HG03175 (cell line): ENCODE data around the gene CYP24A1.

Source experiments
- ATAC-seq: cut with Tn5 transposase; IDR thresholded peaks from one replicate; pipeline ENCODE4 v1.9.1; 2021; ENCODE audit warnings: mild to moderate bottlenecking, moderate library complexity; ENCODE audit not compliant: unreplicated experiment

CYP24A1 gene

DNA sequence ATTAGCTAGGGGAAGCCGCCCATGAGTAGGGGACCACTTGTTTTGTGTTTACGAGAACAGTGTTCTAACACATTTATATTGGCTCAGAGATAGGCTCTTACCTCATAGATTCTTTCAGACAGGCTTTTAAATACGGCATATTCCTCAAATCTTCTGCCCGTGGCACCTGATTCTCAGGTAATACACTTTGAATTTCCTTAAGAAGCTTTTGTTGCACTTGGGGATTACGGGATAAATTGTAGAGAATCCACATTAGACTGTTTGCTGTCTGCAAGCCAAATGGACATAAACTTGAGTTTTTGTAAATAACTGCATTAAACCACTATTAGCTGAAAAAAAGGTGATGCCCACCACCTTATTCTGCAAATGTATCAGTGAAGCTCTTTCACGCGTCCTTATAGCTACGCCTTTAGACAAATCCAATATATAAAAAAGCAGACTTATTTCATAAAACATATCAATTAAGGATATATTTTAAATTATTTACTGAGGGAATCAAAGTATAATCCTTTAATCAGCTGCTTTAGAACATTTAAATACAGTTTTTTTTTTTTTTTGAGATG is 14.8 kb downstream of the CYP24A1 start:
- no peak for ATAC-seq

DNA sequence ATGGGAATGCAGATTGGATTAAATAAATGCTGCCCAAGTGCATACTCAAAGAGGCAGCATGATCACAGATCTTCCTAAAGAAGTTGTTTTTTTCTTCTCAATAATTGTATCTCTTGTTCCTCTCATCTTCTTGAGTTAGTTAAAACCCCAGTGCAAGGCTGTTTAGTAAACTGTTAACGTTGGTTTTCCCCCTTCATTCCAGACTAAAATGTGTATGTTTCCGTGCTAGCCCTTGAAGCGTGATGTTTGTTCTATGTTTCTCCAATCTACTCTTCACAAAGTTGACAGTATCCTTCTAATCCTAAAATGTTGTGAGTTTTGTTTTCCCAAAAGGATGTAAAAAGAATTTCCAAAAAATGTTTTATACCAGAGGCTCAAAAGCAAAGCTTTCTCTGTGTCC is 15.6 kb downstream of the CYP24A1 start:
- no peak for ATAC-seq

DNA sequence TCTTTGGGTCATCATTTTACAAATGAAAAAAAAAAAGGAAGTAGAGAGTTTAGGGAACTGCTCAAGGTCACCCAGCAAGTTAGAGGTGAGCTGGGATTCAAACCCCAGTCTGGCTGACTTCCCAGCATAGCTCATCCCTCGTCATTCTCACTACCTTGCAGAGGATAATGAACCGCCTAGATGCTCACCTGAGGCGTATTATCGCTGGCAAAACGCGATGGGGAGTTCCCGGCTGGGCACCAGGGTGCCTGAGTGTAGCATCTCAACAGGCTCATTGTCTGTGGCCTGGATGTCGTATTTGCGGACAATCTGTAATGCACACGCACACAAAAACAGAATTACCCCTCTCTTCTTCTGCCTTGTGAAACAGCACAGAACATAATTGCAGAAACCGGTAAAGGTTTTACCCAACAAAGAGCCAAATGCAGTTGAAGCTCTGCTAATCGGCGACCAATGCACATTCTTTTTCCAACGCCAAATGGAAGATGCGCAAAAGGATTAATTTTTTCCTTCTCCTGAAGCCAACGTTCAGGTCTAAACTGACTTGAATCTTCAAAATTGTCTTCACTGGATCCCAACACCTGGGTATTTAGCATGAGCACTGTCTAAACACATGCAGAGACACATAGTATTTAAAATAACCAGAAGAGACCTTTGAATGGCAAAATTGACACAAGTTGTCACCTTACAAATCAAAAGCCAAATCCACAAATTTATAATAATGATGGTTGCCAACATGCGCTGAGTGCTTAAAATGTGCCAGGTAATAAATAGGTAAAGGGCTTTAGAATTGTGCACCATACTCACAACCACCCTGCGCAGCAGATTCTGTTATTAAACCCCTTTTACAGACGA is 16.6 kb downstream of the CYP24A1 start:
- ATAC-seq, result no peak

DNA sequence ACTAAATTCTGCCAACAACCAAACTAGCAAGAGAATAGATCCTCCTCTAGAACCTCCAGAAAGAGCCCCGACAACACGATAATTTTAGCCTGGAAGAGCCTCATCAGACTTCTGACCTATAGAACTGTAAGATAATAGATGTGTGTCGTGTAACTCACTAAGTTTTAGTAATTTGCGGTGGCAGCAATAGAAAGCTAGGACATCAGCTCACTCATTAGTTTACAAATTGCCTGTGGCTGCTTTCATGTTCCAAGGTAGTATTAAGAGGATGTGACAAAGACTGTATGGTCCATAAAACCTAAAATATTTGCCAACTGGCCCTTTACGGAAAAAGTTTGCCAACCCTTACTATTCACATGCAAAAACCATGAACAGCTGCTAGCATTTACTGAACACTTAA is 17.3 kb downstream of the CYP24A1 start:
- ATAC-seq, result no peak

DNA sequence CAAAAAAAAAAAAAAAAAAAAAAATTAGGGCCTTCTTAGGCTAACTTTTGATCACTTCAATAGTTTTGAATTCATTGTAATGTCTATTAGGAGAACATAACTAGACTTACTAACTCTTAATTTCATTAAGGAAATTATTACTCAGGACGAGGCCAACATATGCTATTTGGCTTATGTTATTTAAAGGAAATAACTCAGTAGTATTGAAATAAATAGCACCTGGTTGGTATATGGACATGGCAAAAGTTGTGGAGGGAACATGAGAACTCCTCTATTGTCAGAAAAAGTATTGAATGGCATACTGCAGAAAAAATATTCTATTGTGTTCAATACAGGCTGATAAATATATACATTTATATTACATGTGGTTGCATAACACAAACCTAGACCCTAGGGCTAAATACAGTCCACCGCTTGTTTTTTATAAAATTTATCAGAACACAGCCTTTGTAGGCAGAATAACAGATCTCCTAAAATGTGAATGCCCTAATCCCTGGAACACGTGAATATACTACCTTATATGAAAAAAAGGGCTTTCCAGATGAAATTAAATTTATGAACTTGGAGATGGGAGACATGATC is 18.0 kb downstream of the CYP24A1 start:
- ATAC-seq, result no peak

DNA sequence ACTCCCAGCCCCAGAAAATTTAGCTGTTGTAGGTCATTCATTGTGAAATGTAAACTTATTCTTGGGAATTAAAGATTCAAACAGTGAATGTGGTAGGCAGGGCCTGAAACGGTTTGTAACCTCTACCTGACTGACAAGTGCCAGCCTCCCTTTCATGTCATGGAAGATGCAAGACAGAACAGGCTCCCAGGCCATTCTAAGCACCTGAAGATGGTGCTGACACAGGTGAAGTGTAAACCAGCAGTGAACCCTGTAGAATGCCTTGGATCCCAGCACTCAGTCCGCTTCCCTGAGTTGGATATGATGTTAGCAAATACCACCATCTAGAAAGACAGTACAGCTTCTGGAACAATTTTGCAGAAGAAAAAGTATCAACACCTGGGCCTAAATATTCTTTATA is 19.3 kb downstream of the CYP24A1 start:
- no peak for ATAC-seq

DNA sequence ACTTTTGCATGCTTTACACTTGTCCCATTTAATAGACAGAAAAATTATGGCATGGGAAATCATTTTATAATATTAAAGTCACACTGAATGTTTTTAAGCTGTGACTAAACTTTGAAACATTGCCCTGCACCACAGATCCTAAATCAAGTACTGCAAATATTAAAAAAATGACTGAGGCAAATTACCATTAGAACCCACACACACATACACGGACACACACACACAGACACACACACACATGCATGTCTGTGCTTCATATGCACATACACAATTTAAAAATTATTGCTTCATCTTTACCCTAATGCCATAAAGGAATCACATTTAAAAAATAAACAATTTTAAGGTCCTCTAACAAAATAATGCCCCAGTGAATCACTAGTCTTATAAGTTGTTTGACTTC is 19.9 kb downstream of the CYP24A1 start:
- ATAC-seq, result no peak

DNA sequence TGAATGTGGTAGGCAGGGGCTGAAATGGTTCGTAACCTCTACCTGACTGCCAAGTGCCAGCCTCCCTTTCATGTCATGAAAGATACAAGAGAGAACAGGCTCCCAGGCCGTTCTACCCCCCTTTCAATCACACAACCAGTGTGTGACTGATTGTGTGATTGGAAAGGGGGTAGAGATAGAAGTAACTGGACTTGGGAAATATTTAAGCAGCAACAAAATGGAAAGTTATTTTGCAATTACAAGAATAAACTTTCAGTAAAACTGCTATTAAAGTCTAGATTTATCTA is 20.8 kb downstream of the CYP24A1 start:
- no peak for ATAC-seq

DNA sequence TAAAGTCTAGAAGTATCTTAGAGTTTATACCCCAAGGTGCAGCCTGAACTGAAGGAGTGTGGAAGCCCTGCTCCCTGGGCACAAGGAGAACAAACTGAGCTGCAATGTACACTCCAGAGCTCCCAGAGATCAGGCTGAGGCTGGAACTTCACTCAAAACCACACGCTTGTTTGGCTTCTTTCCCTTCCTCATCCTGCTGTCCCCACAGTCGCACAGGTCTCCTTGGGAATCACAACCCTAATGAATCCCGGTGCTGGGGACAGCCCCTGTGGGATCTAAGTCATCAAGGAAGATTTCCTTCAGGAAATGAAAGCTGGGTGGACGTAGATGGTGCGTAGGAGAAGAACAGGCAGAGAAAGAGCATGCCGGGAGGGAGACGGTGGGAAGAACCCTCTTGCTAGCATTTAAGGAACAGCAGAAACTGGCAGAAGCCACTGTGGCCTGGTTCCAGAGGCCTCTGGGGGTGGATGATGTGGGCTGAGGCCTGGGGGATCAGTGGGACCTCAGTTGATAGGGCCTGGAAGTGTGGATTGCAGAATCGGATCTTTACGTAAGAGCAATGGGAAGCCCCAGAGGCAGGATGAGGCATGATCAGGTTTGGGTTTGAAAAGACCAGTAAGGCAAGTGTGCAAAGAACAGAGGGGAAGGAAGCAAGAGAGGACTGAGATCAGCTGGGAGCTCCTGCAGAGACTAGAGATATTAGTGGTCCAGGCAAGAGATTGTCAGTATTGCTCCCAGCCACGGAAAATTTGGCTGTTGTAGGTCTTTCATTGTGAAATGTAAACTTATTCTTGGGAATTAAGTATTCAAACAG is 21.4 kb downstream of the CYP24A1 start:
- no peak for ATAC-seq

DNA sequence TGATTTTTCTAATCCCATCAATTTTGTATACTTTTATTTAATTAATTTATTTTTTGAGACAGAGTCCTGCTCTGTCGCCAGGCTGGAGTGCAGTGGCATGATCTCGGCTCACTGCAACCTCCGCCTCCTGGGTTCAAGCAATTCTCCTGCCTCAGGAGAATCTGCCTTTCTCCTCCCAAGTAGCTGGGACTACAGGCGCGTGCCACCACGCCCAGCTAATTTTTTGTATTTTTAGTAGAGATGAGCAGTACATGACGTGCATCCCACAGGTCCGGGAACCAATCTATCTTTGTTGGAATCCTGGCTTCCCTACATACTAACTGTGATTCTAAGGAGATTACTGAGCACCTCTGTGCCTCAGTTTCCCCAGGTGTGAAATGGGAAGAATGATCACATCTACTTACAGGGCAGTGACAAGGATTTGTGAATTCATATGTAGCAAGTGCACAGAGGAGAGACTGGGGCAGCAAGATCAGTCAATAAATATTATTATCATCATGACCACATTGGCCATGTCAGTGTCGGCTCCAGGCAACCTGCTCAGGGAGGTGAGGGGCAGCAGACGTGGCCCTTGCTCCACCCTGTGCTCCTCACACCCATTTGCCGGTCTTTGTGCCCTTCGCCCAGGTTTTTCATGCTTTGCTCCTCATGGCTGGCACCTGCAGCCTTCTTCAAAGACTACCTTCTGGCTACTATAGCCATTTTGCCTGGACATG is 22.1 kb downstream of the CYP24A1 start:
- no peak for ATAC-seq

DNA sequence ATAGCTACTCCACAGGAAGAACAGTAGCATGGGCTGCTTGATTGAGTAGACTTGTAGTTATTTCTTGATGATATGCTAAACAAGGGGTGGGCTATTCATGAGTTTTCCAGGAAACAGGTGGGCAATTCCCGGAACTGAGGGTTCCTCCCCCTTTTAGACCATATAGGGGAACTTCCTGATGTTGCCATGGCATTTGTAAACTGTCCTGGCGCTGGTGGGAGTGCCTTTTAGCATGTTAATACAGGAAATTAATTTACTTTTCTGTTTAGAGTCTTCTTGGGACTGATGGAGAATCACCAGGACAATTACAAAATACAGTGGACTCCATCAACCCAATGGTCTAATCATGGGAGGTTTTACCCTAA is 22.7 kb downstream of the CYP24A1 start:
- ATAC-seq, result no peak

DNA sequence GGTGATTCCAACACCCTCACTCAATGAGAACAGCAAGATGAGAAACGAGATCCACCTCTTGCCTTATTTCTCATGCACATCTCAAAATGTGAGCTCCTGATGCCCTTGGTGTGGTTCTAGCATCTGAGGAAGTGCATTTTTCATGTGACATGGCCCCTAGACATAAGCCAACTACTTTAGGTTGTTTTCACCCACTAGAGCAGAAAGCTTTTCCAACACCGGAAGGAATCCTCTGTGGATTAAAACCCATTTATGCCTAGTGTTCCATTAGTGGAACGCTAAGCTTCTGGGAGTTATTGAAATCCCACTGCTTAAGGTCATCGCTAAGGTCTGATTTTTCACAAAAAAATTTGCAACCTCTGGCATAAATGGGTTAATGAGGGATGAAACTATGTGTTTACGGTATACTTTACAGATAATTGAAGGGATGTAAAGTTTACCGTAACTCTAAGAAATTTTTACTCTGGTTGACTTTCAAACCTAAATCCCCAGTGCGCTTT is 24.0 kb downstream of the CYP24A1 start:
- ATAC-seq, result no peak

DNA sequence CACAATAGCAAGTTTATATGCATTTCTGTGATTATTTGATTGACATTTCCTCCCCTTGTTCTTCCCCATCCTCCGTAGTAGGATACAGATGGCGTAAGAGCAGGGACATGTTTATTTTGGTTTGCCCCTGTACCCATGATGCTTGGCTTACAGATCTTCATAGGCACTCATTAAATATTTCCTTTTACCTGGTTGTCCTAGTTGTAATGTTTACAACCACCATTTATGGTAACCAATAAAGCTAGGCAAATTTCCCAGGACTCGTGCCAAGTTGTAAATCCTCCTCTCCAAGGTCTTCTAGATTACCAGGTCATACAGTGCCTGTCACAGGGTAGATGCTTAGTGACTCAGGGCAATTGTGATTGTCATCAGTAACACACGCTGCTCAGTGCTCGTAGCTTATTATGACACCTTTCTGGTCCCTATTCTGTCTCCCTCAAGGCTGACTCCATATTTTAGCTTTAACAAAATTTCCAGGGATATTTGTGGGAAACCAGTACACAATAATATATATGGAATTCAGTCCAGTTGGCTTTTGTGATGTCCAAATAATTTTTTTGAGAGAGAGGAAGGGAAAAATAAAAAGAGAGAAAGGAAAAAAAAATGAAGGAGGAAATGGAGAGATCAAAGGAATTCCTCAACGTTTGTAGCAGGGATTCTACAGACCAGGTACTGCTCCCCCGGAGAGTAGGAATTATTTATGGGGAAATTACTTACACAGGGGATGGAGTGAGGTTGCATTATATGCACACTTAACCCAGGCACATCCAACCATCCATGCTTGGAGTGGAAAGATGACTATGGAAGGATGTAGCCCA is 24.6 kb downstream of the CYP24A1 start:
- ATAC-seq, result no peak

DNA sequence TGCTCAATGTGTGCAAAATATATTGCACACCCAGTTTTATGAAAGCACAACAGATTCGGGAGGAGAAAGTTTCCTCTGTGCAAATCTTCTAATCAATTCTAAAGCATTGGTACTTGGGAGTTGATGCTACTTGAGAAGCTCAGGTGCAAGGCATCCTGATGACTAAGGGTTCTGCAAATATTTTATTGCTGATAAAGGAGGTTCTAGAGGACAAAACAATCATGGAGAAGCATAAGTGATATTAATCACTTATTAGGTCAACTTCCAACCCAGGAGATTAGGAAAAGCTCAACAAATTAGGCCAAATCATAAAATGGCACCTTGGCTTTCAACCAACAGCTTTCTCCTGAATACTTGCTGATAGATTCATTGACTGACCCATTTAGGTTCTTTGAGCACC is 27.1 kb downstream of the CYP24A1 start:
- ATAC-seq, result no peak

DNA sequence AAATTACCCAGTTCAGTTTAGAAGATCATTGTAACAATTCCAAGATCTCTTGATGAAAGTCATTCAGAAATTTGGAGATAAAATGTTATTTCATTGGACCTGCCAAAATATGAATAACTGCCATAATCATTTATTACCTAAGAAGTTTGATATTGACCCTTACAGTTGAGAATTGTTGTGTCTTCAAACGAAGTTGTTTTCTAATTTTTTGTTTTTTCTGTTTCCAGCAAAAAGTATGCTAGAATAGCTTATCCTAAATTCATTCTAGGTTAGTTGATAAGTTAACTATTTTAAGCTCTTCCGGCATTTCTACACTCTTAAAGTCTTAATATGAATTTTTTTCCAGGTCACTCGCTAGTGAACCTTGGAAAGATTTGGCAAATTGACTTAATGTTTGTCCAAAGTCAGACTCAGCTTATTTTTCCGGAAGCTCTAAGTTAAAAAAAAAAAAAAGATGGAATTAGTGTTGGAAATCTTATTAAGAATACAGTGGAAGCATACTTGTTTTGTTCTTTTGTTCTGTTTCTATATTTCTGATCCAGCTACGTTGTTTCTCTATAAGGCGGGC is 28.9 kb downstream of the CYP24A1 start:
- no peak for ATAC-seq

DNA sequence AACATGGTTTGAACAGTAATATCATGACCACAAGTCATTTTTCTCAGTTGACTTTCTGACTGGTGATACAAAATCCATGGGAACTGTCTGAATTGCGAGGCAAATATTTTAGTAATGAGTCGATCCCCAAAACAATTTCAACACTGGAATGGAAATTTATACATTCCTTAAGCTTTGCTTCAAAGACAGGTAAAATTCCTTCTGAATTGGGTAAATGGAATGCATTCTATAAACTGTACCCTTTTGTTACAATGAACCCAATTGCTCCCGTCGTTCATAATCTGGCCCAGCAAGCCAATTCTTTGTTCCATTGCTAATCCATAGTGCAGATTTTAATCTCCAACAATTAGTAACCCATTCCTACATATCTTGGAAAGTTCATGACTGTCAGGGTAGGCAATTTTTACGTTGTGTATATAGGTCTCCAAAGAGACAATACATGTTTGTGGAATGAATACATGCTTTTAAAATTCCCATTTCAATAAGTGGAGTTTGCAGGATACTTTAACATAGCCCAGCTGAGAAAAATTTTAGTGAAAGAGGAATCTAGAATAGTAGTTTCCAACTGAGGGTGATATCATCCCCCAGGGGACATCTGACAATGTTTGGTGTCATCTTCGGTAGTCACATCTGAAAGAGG is 32.7 kb downstream of the CYP24A1 start:
- no peak for ATAC-seq

DNA sequence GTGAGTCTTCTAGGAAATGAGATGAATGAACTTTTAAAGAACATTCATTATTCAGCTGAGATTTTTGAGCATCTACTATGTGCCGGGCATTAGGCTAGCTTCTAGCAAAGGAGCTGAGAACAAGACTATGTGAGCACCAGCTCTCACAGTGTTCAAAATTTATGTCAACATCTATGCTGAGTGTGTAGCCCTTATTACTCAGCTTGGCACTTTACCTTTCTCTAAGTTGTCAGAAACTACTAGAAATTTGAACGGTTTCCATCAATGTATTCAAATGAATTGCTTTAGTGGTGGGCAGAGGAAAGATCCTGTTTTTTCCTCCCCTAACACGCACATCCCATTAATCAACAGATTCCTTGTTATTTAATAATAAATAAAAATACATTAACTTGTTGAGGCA is 33.3 kb downstream of the CYP24A1 start:
- no peak for ATAC-seq

DNA sequence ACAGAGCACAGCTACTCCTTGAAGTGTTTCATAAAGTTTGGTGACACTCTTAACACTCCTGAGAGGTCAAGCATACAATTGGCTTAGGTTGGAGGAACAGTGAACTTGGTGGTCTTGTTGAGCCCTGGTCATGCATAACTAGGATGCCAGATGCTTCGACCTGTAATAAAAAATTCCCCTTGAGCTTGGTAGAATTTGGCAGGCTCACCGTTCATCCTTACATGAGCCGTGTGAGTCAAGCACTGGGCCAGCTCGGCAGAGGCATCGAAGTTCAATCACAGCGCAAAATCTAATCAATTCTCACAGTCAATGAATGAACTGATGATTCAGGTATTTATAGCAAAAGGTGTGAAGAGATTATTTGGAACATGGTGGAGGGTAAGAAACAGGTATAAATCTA is 33.7 kb downstream of the CYP24A1 start:
- no peak for ATAC-seq

DNA sequence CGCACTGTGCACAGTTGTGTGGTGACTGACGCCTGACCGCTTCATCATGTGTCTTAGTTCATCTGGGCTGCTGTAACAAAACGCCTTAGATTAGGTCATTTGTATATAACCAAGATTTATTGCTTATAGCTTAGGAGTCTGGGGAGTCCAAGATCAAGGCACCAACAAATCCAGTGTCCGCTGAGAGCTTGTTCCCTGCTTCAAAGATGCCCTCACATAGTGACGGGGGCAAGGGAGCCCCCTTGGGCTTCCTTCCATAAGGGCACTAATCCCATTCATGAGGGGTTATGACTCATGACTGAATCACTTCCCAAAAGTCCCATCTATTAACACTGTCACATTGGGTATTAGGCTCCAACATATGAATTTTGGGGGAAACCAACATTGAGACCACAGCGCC is 34.6 kb downstream of the CYP24A1 start:
- ATAC-seq, result no peak
